Fibroblast of lung (primary cell): ENCODE measurements around the gene FSTL5. TPM values are rescaled to one million over a fixed set of nuclear protein-coding genes. Genes with fewer than 3 reads are reported as not detected.
A peak's percentile ranks its signal among the peaks of the same experiment; 100 is the strongest.
"Not testable (repeated sequence)": the region's sequence is repeated elsewhere in the genome, so short reads cannot be mapped to it uniquely, and the experiment has no call there.

Source experiments
- DNase-seq, 2 donors: peaks; one replicate each; pipeline versions ENCODE4 v3.0.0 to v3.0.0-alpha.2; 2010; ENCODE audit warnings: low read depth in 2 of 2
- H2AFZ ChIP-seq: 2 replicates; pipeline ENCODE4 v1.5.1; 2012; ENCODE audit warnings: low read length, control low read depth, inconsistent platforms
- H3K27ac ChIP-seq: 2 replicates; pipeline ENCODE4 v1.5.1; 2011; ENCODE audit warnings: low read length, control low read depth; ENCODE audit not compliant: insufficient read depth
- H3K27me3 ChIP-seq: 2 replicates; pipeline ENCODE4 v1.5.1; 2011; ENCODE audit warnings: mild to moderate bottlenecking, low read length; ENCODE audit not compliant: control insufficient read depth, insufficient read depth
- H3K36me3 ChIP-seq: 2 replicates; pipeline ENCODE4 v1.5.1; 2011; ENCODE audit warnings: low read length; ENCODE audit not compliant: control insufficient read depth, insufficient read depth
- H3K4me1 ChIP-seq: 2 replicates; pipeline ENCODE4 v1.5.1; 2011; ENCODE audit warnings: low read length; ENCODE audit not compliant: control insufficient read depth, insufficient read depth; ENCODE audit errors: extremely low read depth
- H3K4me2 ChIP-seq: 2 replicates; pipeline ENCODE4 v1.5.1; 2011; ENCODE audit warnings: low read length, control low read depth; ENCODE audit not compliant: insufficient read depth; ENCODE audit errors: extremely low read depth
- H3K4me3 ChIP-seq, 4 experiments: fragments of 200-600 bp in 1 of 4; sonication (generic) in 1 of 4; replicated peaks in 1 of 4; 2 replicates each; pipeline ENCODE4 v1.5.1; 2011 to 2016; ENCODE audit warnings: low read length in 4 of 4, low read depth in 3 of 4, mild to moderate bottlenecking in 3 of 4, control low read depth in 2 of 4, inconsistent platforms in 1 of 4, mixed read lengths in 1 of 4; ENCODE audit not compliant: insufficient read depth in 1 of 4; ENCODE audit errors: control extremely low read depth in 1 of 4
- H3K79me2 ChIP-seq: 2 replicates; pipeline ENCODE4 v1.5.1; 2012; ENCODE audit warnings: mild to moderate bottlenecking, low read length, inconsistent platforms; ENCODE audit not compliant: control insufficient read depth, insufficient read depth
- H3K9ac ChIP-seq: 2 replicates; pipeline ENCODE4 v1.5.1; 2011; ENCODE audit warnings: mild to moderate bottlenecking, low read length, control low read depth; ENCODE audit not compliant: insufficient read depth
- H3K9me3 ChIP-seq: 2 replicates; pipeline ENCODE4 v1.5.1; 2012; ENCODE audit warnings: low read depth, low read length; ENCODE audit not compliant: control insufficient read depth, insufficient read depth
- H4K20me1 ChIP-seq: 2 replicates; pipeline ENCODE4 v1.5.1; 2011; ENCODE audit warnings: low read length; ENCODE audit not compliant: control insufficient read depth, insufficient read depth; ENCODE audit errors: extremely low read depth
- CTCF ChIP-seq, 2 donors: IDR thresholded peaks in 1 of 2; conservative IDR thresholded peaks in 1 of 2; 1 replicate in 1 of 2; 2 replicates in 1 of 2; pipeline ENCODE4 v1.5.1; 2011 to 2012; ENCODE audit warnings: low read length in 2 of 2, control low read depth in 1 of 2, inconsistent platforms in 1 of 2, low read depth in 1 of 2, mild to moderate bottlenecking in 1 of 2
- EZH2 ChIP-seq: IDR thresholded peaks from 2 replicates; pipeline ENCODE4 v1.5.1; 2012; ENCODE audit warnings: low read length, control low read depth, mild to moderate bottlenecking; ENCODE audit errors: missing control alignments
- polyA minus RNA-seq: library from RNA; depleted of rRNA, polyadenylated mRNA; stranded (reverse); fragments of >200 nt; gene quantifications from 2 replicates; pipeline ENCODE4 v1.2.3, GENCODE V29; 2011; ENCODE audit warnings: low replicate concordance
- polyA plus RNA-seq, 2 donors: library from polyadenylated mRNA; depleted of rRNA in 1 of 2; stranded (reverse) in 1 of 2; unstranded in 1 of 2; fragments of >200 nt; gene quantifications; 2 replicates each; pipeline ENCODE4 v1.2.1, GENCODE V29; 2011 to 2012; ENCODE audit warnings: missing spikeins in 1 of 2
- total RNA-seq: library from RNA; depleted of rRNA; stranded (reverse); fragments of >200 nt; gene quantifications from 2 replicates; pipeline ENCODE4 v1.2.1, GENCODE V29; 2014

FSTL5 gene
- total RNA-seq (0.33 TPM in 1 of 2 replicates, not detected in the other), polyA plus RNA-seq (0.02 and 0.11 TPM in 2 replicates), polyA minus RNA-seq (not detected in 2 replicates)
- 0.03 TPM in 1 of 2 replicates, not detected in the other for polyA plus RNA-seq (2012)

- DNase-seq, result peak; percentile 10 to 81
- no peak within 1 kb of the TSS for H3K27ac ChIP-seq
- H3K36me3 ChIP-seq, result no peaks in the 10 kb centered on the region
- H3K9me3 ChIP-seq, result no peaks in the 10 kb centered on the region
- no peak within 1 kb of the TSS for H3K9ac ChIP-seq
- no peaks in the 10 kb centered on the region for H3K27me3 ChIP-seq
- no peaks in the 10 kb centered on the region for H3K4me1 ChIP-seq
- no peak within 1 kb of the TSS for H3K4me2 ChIP-seq
- no peak within 1 kb of the TSS for H2AFZ ChIP-seq
- no peaks in the 10 kb centered on the region for H3K79me2 ChIP-seq
- TF ChIP-seq EZH2, result no peak
- TF ChIP-seq CTCF (conservative IDR thresholded peaks at IDR 0.05 in 1 of 2, IDR thresholded peaks at IDR 0.05 in 1 of 2; ENCODE audit: low read depth in 1 of 2, low read length in 2 of 2), result no peak
- H3K4me3 ChIP-seq, result peak within 1 kb of the TSS in 2 of 4 experiments; percentile 45 to 49
- no peaks in the 10 kb centered on the region for H4K20me1 ChIP-seq
Measured at GRCh38 chr4:162163892-162164759, at the start of gene FSTL5. TSS of gene FSTL5 (minus strand) at chr4:162164000. CDS start at chr4:162111396, 52,604 bp downstream.

GRCh38 chr4:162209706-162210105 is 45.9 kb upstream of the FSTL5 start:
- Histone ChIP-seq H4K20me1 (no peaks in the 10 kb centered on the region), H3K9ac (no peak overlapping the region), H3K4me1 (no peaks in the 10 kb centered on the region), H3K27me3 (no peaks in the 10 kb centered on the region), H3K9me3 (no peaks in the 10 kb centered on the region), H2AFZ (no peak overlapping the region), H3K27ac (no peak overlapping the region), H3K36me3 (no peaks in the 10 kb centered on the region), H3K79me2 (no peaks in the 10 kb centered on the region), H3K4me3 (no peak overlapping the region), H3K4me2 (no peak overlapping the region)
- no peak for TF ChIP-seq CTCF (conservative IDR thresholded peaks at IDR 0.05 in 1 of 2, IDR thresholded peaks at IDR 0.05 in 1 of 2; ENCODE audit: low read depth in 1 of 2, low read length in 2 of 2)
- no peak for TF ChIP-seq EZH2
- DNase-seq, result no peak

GRCh38 chr4:162203478-162203877 is 39.7 kb upstream of the FSTL5 start:
- H2AFZ ChIP-seq, H3K9ac ChIP-seq, H3K27me3 ChIP-seq, H3K4me1 ChIP-seq, H3K9me3 ChIP-seq, H3K4me3 ChIP-seq, H3K36me3 ChIP-seq, H3K79me2 ChIP-seq, H3K27ac ChIP-seq, DNase-seq, H4K20me1 ChIP-seq, H3K4me2 ChIP-seq: not testable (repeated sequence)
